SKM-1 (cell line): ENCODE measurements around the gene CLASP1.
"Not testable (repeated sequence)": the region's sequence is repeated elsewhere in the genome, so short reads cannot be mapped to it uniquely, and the experiment has no call there.

Source experiments
- DNase-seq: peaks from one replicate; lab custom pipeline; 2025; ENCODE audit not compliant: unreplicated experiment; lab: John Stamatoyannopoulos, UW

Gene CLASP1

DNA sequence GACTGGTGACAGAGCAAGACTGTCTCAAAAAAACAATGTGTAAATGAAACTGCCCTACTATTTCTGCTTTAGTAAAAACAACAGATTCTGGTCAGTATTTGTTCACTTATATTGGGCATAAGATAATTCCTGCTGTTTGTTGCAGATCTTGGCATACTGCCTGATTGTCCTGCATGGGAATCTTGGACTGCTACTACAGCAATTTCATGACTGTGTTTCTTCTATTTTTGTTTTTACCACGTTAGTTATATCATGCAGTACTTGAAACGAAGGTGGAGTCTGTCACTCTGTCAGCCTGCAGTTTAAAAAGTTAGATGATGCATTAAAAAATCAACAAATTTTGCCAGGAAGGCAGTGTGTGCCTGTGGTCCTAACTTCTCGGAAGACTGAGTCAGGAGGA lies 14.2 kb upstream of the CLASP1 start:
- no peak for DNase-seq

DNA sequence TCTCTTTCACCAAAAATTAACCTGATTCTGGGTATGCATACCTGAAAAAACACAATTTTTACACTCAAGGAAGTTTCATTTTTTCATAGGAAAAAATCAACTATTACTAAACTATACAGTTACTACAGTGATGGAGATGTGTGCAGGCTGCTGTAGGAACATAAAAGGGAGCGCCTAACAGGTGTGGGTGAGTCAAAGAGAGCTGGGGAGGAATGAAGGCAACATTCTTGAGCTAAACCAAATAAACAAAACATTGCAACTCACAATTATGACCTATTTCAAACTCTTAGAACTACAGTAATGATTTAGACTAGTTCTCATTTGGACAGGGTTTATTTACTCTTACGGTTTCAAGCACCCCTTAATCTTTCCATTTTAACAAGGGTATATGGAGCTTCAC lies 13.4 kb upstream of the CLASP1 start:
- DNase-seq = no peak

DNA sequence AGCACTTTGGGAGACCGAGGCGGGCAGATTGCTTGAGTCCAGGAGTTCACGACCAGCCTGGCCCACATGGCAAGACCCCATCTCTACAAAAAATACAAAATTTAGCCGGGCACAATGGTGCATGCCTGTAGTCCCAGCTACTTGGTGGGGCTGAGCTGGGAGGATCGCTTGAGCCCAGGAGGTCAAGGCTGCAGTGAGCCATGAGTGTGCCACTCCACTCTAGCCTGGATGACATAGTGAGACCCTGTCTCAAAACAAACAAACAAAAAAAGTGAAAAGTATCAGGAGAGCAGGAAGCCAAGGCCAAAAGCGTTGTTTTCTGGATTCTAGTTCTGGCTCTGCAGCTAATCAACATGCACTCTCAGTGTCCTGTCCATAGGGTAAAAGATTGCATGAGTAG lies 10.7 kb upstream of the CLASP1 start:
- no peak for DNase-seq

DNA sequence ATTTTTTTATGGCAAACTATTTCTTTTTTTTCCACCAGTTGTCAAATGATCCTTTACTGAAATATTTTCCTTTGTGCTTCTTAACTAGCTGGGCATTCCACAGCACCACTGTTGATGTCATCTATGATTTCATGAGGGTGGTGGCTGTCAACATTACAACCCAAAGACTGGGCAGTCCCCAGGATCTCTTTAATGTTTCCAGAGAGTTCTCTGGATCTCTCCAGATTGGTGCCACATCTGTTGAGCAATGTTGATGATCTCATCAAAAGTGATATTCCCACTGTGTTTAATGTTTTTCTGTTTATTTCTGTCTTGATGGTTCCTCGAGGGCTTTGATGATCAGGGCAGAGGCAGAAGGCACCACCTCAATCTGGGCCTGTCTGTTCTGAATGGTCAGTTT lies 9.1 kb upstream of the CLASP1 start:
- DNase-seq = not testable (repeated sequence)

DNA sequence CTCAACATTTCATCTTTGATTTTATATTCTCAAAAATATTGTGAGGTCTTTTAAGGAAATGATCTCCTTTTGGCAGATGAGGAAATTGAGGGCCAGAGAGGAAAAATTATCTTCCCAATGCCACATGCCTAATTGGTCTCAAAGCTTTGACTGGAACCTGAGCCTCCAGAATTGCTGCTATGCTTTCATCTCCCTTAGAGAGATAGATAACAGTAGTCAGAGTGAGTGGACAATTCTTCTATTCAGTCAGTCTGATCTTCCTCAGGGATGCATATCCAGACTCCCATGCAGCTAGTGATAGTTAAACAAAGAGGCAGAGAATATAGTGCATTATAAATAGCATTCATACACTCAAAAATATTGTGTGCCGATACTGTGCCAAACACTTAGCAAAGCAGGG lies 3.8 kb upstream of the CLASP1 start:
- DNase-seq = no peak

DNA sequence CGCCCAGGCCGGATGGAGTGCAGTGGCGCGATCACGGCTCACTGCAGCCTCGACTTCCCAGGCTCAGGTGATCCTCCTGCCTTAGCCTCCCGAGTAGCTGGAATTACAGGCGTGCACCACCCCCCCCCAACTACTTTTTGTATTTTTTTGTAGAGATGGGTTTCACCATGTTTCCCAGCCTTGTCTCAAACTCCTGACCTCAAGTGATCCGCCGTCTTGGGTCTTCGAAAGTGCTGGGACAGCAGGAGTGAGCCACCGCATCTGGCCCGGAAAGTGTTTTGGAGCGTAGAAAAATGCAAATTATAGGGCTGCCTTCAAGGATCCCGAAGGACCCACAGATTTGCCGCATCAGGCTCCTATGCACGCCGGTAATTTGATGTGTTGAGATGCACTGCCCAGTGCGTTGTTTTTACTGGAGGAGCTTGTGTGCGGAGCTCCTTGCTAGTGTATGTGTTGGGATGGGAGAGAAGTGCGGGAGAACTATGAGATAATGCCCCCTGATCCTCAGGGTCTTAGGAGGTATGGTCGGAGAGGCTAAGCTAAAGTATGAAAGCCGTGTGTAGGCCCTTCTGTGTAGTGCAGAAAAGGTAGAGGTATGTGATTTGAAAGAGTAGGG lies 1.2 kb upstream of the CLASP1 start:
- no peak for DNase-seq

DNA sequence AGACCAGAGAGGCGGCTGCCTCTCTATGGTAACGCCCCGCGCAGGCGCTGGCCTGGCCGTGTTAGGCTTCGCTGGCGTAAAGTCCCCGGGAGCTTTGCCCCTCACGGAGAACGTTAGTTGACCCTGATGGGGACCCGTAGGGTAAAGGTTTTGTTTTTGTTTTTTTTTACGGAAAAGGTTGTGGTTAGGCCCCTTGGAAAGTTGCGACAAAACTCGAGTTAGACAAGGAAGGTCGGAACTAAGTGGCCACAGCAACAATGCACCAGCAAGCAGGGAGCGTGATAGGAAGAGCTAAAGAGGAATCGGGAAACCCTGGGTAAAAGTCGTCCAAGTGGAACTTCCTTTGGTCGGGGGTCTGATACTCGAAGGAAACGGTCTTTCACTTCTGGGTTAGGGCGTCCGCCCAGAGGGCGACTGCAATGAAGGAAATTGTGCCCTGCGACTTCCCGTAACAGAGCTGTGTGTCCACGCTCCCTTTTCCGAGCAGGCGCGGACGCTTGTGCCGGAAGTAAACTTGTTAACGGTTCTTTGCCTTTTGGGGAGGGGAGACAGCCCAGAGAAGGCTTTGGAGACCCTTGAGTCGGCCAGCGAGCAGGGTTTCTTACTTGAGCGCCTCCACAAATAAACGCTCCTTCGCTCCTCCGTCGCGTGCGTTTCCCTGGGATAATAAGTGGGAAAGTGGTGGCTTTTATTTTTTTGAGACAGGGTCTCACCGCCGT lies 493 bp upstream of the CLASP1 start:
- DNase-seq = peak; percentile 95

DNA sequence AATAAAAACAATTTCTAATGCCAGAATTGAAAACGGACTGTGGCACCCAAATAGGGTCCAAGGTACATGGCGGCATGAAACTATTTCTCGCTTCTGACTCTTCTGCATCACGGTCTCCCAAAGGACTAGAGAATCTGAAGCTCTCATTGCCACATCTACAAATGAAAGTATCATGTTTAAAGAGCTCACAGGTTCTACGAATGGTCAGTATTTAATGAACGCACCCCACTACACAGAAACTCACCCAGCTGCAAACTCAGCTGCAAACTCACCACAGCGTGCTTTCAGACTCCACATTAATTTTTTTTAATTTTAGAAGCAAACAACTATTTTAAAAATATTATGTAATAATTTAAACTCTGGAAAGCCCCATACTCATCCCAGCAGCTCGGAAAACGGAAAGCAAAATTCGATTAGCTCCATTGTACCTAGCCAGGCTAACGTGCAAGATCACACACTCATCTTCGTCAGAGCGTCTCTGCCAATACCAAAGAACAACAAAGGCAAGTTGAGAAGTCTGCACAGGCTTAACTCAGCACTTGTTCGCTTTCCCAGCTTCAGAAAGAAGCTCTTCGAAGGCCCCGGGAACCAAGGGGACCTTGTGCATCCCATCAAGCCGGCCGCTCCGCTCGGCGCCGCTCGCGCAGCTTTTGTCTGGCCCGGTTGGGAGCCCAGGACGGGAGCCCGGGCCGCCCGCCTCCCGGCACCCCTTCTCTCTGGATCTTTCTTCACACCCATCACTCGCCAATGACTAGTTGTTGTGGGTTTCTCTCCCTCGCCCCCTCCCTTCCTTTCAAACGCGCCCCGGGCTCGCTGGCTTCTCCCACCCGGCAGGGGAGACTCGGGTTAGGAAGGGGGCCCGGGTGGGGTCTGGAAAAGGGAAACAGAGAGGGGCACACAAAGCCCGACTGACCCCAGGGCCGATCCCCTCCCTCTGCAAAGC lies 785 bp downstream of the CLASP1 start:
- DNase-seq = no peak

DNA sequence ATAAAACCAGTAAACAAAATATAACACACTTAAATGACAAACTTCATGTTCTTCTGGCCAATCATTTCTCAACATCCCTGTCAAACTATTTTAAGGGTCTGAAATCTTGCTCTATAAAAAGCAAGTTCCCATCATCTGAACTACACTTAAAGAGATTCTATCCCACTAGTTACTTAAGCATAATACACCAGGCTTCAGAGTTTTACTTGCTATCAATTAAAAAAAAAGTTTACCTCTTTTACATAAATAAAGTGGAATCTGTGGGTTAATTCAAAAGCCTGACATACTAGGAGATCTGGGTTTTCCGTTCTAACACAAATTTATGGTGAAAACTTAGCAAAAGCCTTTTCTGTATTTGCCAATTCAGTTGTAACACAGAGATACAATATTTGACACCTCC lies 1.9 kb downstream of the CLASP1 start:
- no peak for DNase-seq

DNA sequence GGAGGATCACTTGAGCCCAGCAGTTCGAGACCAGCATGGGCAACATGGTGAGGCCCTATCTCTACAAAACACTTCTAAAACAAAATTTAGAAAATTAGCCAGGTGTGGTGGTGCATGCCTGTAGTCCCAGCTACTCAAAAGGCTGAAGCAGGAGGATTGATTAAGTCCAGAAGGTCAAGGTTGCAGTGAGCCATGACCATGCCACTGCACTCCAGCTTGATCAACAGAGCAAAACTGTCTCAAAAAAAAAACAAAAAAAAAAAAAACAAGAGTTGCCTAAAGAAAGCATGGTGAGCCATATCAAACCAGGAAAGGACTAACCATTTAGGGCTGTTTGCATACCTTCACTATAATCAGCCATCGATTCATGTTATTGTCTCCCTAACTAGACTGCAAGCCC lies 4.5 kb downstream of the CLASP1 start:
- no peak for DNase-seq

DNA sequence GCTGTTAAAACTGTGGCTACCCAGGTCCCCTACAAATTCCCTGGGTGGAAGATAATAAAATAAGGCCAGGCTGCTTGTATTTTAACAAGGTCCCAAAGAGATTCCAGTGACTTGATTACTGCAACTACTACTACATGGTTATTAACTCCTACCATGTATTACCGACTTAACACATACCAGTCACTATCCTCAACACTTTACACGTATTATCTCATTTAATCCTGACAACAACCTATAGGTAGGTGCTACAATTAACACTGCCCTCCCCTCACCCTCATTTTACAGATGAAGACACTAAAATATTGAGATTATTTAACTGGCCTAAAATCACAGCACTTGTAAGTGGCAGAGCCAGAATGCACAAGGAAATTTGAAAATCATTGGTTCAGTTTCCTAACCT lies 5.4 kb downstream of the CLASP1 start:
- no peak for DNase-seq

DNA sequence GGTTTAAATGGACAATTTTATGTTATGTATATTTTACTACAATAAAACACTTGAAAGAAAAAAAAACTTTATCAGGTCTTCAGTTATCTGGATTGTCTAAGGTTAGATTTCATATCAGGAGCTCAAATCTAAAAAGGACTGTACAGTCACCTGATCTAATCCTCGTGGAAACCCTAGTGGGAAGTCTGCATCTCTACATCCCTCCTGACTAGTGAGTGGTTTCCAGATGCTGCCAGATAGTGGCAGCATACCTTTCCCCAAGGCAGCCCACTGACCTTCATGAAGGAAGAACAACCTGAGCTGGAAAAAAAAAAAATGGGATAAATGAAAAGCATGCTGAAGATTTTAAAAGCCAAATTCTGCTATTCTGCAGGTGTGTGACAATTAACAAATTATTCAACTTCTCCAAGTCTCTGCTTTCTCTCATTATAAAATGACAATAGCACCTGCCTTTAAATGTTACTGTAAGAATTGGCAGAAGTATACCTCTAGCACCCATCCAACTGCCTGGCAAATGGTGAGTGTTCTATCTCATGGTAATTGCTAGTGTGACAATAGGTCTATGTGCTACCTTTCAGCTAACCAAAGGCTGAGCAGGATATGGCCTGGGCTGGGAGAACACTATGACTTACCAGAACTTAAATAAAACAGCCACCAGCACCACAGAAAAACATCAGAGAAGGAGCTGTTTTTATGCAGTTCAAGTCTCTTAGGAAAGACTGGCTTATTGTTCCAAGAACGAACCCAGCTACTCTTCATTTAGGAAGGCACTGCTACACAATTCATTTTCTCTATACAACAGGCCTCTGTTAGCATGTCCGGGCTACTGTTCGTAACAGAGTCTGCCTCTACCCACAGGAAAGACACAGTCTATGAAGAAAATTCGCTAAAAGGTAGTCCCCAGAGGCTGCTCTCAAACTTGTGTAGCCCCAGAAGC lies 8.6 kb downstream of the CLASP1 start:
- no peak for DNase-seq

DNA sequence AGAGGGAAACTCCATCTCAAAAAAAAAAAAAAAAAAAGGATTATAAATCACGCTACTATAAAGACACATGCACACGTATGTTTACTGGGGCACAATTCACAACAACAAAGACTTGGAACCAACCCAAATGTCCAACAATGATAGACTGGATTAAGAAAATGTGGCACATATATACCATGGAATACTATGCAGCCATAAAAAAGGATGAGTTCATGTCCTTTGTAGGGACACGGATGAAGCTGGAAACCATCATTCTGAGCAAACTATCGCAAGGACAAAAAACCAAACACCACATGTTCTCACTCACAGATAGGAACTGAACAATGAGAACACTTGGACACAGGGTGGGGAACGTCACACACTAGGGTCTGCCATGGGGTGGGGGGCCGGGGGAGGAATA lies 9.4 kb downstream of the CLASP1 start:
- not testable (repeated sequence) for DNase-seq

DNA sequence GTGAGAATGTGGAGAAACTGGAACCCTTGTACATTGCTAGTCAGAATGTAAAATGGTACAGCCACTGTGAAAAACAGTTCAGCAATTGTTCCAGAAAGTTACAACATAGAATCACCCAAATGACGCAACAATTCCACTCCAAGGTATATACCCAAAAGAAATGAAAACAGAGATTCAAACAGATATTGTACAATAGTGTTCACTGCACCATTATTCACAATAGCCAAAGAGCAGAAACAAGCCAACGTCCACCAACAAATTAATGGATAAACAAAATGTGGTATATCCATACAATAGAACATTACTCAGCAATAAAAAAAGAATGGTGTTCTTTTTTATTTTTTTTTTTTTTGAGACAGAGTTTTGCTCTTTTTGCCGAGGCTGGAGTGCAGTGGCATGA lies 10.9 kb downstream of the CLASP1 start:
- no peak for DNase-seq

DNA sequence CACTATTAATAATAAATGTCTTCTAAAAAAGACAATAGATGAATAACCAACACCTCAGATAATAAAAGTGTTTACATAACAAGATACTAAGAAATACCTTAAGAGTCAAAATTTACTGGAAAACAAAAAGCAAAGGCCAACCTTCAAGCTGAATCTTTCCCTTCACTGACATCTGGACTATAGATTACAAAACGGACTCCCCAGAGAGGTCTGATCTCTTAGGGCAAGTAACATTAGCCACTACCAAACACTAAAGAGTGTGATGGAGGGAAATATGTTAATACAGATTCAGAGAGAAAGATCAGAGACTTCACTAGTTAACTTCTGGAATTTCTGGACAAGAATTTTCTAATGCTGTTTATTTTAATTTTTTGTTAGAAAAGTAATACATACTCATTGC lies 13.9 kb downstream of the CLASP1 start:
- no peak for DNase-seq

DNA sequence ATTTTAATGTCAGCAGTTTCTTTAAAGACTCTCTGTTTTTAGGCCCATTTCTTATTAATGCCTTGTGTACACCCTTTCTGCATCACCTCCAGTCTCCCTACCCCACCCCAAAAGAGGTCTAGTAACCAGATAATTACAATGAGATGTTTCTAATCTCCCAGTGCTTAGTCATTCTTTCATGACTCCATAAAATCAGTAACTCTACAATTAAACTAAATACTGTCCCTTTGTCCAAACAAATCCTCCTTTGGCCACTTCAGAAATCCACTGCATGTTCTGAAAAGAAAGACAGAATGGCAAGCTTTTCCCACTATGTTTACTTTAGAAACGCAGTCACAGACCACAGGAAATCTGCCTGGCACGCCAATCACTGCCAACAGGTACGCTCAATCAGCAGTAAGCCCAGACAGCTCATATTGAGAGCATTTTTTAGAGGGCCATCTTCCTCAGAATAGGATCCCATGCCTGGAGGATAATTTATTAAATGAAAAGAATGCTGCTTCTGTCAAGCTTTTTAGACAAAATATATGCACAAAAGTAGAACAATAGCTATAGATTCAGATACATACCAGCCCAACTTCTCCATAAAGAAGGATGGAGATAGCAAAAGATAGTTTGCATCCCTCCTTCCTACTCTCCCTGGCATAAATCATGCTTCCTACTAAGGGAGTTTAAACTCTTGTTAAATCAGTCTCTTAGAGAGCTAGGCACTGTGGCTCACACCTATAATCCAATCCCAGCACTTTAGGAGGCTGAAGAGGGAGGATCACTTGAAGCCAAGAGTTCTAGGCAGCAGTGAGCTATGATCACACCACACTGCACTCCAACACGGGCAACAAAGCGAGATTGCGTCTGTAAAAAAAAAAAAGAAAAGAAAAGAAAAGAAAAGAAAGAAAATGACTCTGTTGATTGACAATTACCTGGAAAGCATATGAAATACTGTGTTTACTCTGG lies 14.6 kb downstream of the CLASP1 start:
- no peak for DNase-seq

DNA sequence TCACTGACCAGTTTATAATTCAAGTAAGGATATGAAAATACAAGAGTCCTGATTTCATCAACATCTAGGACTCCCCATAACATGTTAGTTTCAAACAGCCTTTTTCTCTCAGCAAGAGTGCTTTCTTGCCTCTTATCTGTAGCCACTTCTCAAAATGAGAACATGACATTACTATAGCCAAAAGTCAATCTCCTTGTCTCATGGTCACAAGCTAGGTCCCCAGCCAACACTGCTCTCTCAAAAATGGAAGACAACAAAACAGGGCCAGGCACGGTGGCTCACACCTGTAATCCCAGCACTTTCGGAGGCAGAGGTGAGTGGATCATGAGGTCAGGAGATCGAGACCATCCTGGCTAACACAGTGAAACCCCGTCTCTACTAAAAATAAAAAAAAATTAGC lies 15.8 kb downstream of the CLASP1 start:
- DNase-seq = no peak

DNA sequence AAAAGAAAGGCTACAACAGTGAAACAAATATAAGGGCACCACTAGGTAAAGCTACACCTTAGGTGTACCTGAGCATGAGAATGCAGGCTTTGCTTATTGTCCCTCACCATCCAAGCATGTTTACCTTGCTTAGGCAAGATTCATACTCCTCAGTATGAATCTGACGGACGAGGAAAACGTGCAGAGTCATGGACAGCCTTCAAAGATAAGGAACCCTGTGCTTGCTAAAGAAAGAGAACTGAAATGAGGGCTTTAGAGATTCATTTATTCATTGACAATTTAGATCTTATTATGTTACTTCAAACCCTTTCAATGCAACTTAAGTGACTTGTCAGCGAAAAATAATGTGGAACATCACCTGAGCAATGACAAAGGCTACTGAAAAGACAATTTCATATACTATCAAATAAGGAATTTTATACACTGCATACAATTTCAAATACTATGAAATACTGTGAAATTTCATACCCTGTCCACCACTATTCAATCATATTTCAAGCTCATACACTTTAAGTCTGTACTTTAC lies 21.7 kb downstream of the CLASP1 start:
- no peak for DNase-seq

DNA sequence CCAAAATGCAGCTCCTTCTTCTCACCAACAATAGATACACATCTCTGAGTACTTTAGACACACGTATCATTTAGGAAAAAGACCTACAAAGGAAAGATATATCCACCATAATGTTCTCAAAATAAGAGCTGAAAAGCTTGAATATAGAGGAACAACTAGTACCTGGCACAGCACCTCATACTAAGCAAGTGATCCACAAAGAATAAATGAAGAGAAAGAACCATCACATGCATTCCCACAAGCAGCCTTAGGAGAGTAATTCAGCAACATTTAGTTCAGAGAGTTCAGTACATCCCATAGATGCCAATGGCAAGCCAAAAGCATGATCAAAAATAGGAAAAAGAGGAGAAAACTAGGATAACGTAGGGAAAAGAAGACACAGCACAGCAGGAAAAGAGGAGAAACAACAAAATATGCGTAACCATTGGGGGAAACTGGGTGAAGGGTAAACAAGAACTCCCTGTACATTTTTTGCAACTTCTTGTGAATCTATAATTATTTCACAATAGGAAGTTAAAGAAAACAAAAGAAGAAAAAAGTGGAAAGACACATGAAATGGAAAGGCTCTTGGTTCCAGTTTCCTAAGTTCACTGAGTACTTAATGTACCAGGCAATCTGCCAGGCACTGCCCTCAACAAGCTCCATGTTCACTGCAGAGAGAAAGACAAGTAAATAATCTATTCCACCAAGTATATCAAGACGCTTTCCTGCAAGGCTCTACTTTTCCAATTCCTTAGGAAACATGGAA lies 22.3 kb downstream of the CLASP1 start:
- DNase-seq = no peak
